ENCODE data around the gene GNAQ. TPM values are rescaled to one million over a fixed set of nuclear protein-coding genes. Genes with fewer than 3 reads are reported as not detected.
A peak's percentile ranks its signal among the peaks of the same experiment; 100 is the strongest.

Gene GNAQ
- total RNA-seq, 1 donor from 2014 or later, result 16.2 TPM

- Histone ChIP-seq H3K27me3 (ENCODE audit: control insufficient read depth in 3 of 3, insufficient read depth in 3 of 3, low read length in 3 of 3) (no peaks in the 10 kb centered on the region), H3K9ac (ENCODE audit: low read depth in 1 of 3, low read length in 3 of 3) (no peak overlapping the region), H3K4me3 (ENCODE audit: low read length in 3 of 3) (no peak overlapping the region), H3K27ac (ENCODE audit: low read depth, low read length) (no peak overlapping the region), H3K36me3 (ENCODE audit: control insufficient read depth in 3 of 3, insufficient read depth in 3 of 3, low read length in 3 of 3) (no peaks in the 10 kb centered on the region), H3K9me3 (ENCODE audit: control insufficient read depth in 3 of 3, low read length in 3 of 3) (no peaks in the 10 kb centered on the region), H3K4me1 (ENCODE audit: control insufficient read depth in 3 of 3, insufficient read depth in 3 of 3, low read length in 3 of 3) (no peaks in the 10 kb centered on the region)
Observed at GRCh38 chr9:78049484-78049883, 17.9 kb upstream of the GNAQ start.

DNA sequence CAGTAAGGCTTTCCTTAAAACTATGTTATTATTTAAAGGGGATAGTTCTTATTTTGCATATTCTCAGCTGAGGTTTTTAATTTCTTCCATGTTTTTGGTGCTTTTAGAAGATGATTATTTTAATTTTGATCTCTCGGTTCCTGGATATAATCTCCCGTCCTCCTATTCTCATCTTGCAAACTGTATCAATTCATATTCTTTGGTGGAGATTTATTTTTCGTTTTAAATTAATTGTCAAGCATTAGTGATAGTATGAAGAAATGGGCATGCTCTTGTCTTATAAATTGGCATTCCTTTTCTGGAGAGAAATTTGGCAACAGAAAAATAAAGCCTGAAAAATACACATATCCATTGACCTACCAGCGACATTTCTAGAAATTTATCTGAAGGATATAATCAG is 15.5 kb upstream of the GNAQ start:
- H3K27ac ChIP-seq (ENCODE audit: low read depth, low read length), result no peak overlapping the region
- H3K4me3 ChIP-seq (ENCODE audit: low read length in 3 of 3), result no peak overlapping the region
- H3K27me3 ChIP-seq (ENCODE audit: control insufficient read depth in 3 of 3, insufficient read depth in 3 of 3, low read length in 3 of 3), result peaks cover 0 to 3% (median 0%) of the 10 kb centered on the region in 3 donors
- H3K4me1 ChIP-seq (ENCODE audit: control insufficient read depth in 3 of 3, insufficient read depth in 3 of 3, low read length in 3 of 3), result no peaks in the 10 kb centered on the region
- H3K9me3 ChIP-seq (ENCODE audit: control insufficient read depth in 3 of 3, low read length in 3 of 3), result no peaks in the 10 kb centered on the region
- H3K36me3 ChIP-seq (ENCODE audit: control insufficient read depth in 3 of 3, insufficient read depth in 3 of 3, low read length in 3 of 3), result no peaks in the 10 kb centered on the region
- H3K9ac ChIP-seq (ENCODE audit: low read depth in 1 of 3, low read length in 3 of 3), result no peak overlapping the region

GRCh38 chr9:78046112-78046511 is 14.5 kb upstream of the GNAQ start:
- Histone ChIP-seq H3K9me3 (ENCODE audit: control insufficient read depth in 3 of 3, low read length in 3 of 3) (no peaks in the 10 kb centered on the region), H3K4me3 (ENCODE audit: low read length in 3 of 3) (no peak overlapping the region), H3K27ac (ENCODE audit: low read depth, low read length) (no peak overlapping the region), H3K4me1 (ENCODE audit: control insufficient read depth in 3 of 3, insufficient read depth in 3 of 3, low read length in 3 of 3) (no peaks in the 10 kb centered on the region), H3K9ac (ENCODE audit: low read depth in 1 of 3, low read length in 3 of 3) (no peak overlapping the region), H3K27me3 (ENCODE audit: control insufficient read depth in 3 of 3, insufficient read depth in 3 of 3, low read length in 3 of 3) (peaks cover 0 to 3% (median 0%) of the 10 kb centered on the region in 3 donors), H3K36me3 (ENCODE audit: control insufficient read depth in 3 of 3, insufficient read depth in 3 of 3, low read length in 3 of 3) (no peaks in the 10 kb centered on the region)

- no peaks in the 10 kb centered on the region for H3K4me1 ChIP-seq (ENCODE audit: control insufficient read depth in 3 of 3, insufficient read depth in 3 of 3, low read length in 3 of 3)
- no peak overlapping the region for H3K4me3 ChIP-seq (ENCODE audit: low read length in 3 of 3)
- no peaks in the 10 kb centered on the region for H3K36me3 ChIP-seq (ENCODE audit: control insufficient read depth in 3 of 3, insufficient read depth in 3 of 3, low read length in 3 of 3)
- H3K27me3 ChIP-seq (ENCODE audit: control insufficient read depth in 3 of 3, insufficient read depth in 3 of 3, low read length in 3 of 3), result peaks cover 0 to 3% (median 0%) of the 10 kb centered on the region in 3 donors
- no peak overlapping the region for H3K27ac ChIP-seq (ENCODE audit: low read depth, low read length)
- no peak overlapping the region for H3K9ac ChIP-seq (ENCODE audit: low read depth in 1 of 3, low read length in 3 of 3)
- no peaks in the 10 kb centered on the region for H3K9me3 ChIP-seq (ENCODE audit: control insufficient read depth in 3 of 3, low read length in 3 of 3)
Observed at GRCh38 chr9:78044886-78045285, 13.3 kb upstream of the GNAQ start.

DNA sequence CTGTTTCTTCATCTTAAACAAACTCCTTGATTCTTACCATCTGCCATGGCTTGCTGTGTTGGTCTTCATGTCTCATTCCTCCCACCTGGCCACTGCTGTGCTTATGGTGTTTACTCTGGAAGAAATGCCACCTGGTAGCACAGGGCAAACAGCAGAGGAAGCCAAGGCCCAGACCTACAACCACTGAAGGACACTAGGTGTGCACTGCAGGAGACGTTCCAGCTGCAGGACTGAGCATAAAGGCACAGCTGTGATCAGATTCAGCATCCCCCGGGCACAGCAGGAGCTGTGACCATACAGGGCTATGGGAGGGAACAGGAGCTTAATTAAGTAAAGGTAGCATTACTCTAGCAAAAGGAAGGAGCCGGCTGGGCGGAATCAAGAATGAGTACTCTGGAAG is 12.6 kb upstream of the GNAQ start:
- Histone ChIP-seq H3K36me3 (ENCODE audit: control insufficient read depth in 3 of 3, insufficient read depth in 3 of 3, low read length in 3 of 3) (no peaks in the 10 kb centered on the region), H3K9ac (ENCODE audit: low read depth in 1 of 3, low read length in 3 of 3) (no peak overlapping the region), H3K27me3 (ENCODE audit: control insufficient read depth in 3 of 3, insufficient read depth in 3 of 3, low read length in 3 of 3) (peaks cover 0 to 3% (median 0%) of the 10 kb centered on the region in 3 donors), H3K9me3 (ENCODE audit: control insufficient read depth in 3 of 3, low read length in 3 of 3) (no peaks in the 10 kb centered on the region), H3K4me3 (ENCODE audit: low read length in 3 of 3) (no peak overlapping the region), H3K27ac (ENCODE audit: low read depth, low read length) (no peak overlapping the region), H3K4me1 (ENCODE audit: control insufficient read depth in 3 of 3, insufficient read depth in 3 of 3, low read length in 3 of 3) (no peaks in the 10 kb centered on the region)

DNA sequence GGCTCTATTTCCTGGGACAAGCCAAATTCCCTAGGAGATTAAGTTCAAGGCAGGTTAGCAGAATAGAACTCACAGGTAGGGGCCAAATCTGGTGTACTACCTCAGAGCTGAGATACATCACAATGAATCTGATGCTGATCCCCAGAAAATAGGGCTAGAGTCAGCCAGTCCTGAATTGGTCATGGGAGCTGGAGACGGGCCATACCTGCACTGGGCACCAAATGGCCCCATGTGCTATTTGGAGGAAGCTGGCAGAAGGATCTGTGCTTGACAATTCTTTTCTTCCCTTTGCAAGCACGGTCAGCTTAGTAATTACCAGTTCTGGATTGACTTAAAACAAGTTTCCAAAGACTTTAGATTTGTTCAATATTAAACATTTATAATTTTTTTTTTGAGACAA is 10.4 kb upstream of the GNAQ start:
- Histone ChIP-seq H3K9ac (ENCODE audit: low read depth in 1 of 3, low read length in 3 of 3) (no peak overlapping the region), H3K36me3 (ENCODE audit: control insufficient read depth in 3 of 3, insufficient read depth in 3 of 3, low read length in 3 of 3) (no peaks in the 10 kb centered on the region), H3K9me3 (ENCODE audit: control insufficient read depth in 3 of 3, low read length in 3 of 3) (no peaks in the 10 kb centered on the region), H3K27me3 (ENCODE audit: control insufficient read depth in 3 of 3, insufficient read depth in 3 of 3, low read length in 3 of 3) (peaks cover 0 to 3% (median 0%) of the 10 kb centered on the region in 3 donors), H3K27ac (ENCODE audit: low read depth, low read length) (no peak overlapping the region), H3K4me3 (ENCODE audit: low read length in 3 of 3) (no peak overlapping the region), H3K4me1 (ENCODE audit: control insufficient read depth in 3 of 3, insufficient read depth in 3 of 3, low read length in 3 of 3) (no peaks in the 10 kb centered on the region)

DNA sequence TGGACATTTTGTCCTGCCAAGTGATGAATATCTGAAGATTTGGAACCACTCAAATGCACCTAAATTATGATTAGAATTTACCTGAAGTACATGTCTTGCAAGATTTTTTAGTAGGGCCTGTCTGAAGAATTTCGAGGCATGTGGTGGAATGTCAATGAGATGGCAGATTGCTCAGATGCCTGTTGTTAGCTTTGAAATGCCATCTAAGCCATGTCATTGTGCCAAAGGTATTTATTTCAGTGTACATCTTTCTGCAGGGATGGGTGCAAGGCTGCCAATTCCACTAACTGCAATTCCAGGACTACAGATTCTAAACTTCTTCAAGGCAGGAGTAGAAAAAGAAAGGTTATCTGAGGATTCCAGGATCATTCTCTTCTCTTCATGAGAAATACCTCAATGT is 9.1 kb upstream of the GNAQ start:
- Histone ChIP-seq H3K4me3 (ENCODE audit: low read length in 3 of 3) (no peak overlapping the region), H3K4me1 (ENCODE audit: control insufficient read depth in 3 of 3, insufficient read depth in 3 of 3, low read length in 3 of 3) (no peaks in the 10 kb centered on the region), H3K27ac (ENCODE audit: low read depth, low read length) (no peak overlapping the region), H3K36me3 (ENCODE audit: control insufficient read depth in 3 of 3, insufficient read depth in 3 of 3, low read length in 3 of 3) (no peaks in the 10 kb centered on the region), H3K27me3 (ENCODE audit: control insufficient read depth in 3 of 3, insufficient read depth in 3 of 3, low read length in 3 of 3) (peaks cover 0 to 3% (median 0%) of the 10 kb centered on the region in 3 donors), H3K9ac (ENCODE audit: low read depth in 1 of 3, low read length in 3 of 3) (no peak overlapping the region), H3K9me3 (ENCODE audit: control insufficient read depth in 3 of 3, low read length in 3 of 3) (no peaks in the 10 kb centered on the region)

DNA sequence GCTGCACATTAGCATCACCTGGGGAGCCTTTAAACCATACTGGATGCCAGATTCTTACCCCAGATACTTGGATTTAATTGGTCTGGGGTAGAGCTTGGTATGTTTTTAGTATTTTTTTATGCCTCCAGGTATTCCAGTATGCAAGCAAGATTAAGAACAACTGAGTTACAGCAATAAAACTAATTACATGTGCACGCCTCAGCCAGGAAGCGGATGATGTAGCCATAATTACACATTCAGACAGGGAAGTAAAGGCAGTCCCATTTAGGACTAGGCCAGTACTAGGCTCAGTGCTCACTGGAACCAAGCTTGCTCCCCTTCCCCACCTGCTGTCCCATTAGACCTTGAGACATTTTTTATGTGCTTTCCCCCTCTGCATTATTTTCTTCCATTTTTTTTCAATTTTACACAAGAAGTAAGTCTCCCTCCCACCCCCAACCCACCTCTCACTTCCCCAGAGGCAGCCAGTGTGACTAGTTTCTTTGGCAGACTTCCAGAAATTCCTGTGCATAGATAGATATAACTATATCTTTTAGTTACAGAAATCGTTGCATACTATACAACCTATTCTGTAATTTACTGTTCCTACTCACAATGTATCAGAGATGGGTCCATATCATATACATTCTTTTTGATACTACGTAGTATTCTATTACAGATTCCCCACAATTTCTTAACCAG is 7.1 kb upstream of the GNAQ start:
- no peaks in the 10 kb centered on the region for H3K27me3 ChIP-seq (ENCODE audit: control insufficient read depth in 3 of 3, insufficient read depth in 3 of 3, low read length in 3 of 3)
- H3K4me3 ChIP-seq (ENCODE audit: low read length in 3 of 3), result no peak overlapping the region
- H3K9me3 ChIP-seq (ENCODE audit: control insufficient read depth in 3 of 3, low read length in 3 of 3), result no peaks in the 10 kb centered on the region
- no peak overlapping the region for H3K9ac ChIP-seq (ENCODE audit: low read depth in 1 of 3, low read length in 3 of 3)
- no peaks in the 10 kb centered on the region for H3K36me3 ChIP-seq (ENCODE audit: control insufficient read depth in 3 of 3, insufficient read depth in 3 of 3, low read length in 3 of 3)
- no peak overlapping the region for H3K27ac ChIP-seq (ENCODE audit: low read depth, low read length)
- H3K4me1 ChIP-seq (ENCODE audit: control insufficient read depth in 3 of 3, insufficient read depth in 3 of 3, low read length in 3 of 3), result peaks cover 0 to 6% (median 0%) of the 10 kb centered on the region in 3 donors

DNA sequence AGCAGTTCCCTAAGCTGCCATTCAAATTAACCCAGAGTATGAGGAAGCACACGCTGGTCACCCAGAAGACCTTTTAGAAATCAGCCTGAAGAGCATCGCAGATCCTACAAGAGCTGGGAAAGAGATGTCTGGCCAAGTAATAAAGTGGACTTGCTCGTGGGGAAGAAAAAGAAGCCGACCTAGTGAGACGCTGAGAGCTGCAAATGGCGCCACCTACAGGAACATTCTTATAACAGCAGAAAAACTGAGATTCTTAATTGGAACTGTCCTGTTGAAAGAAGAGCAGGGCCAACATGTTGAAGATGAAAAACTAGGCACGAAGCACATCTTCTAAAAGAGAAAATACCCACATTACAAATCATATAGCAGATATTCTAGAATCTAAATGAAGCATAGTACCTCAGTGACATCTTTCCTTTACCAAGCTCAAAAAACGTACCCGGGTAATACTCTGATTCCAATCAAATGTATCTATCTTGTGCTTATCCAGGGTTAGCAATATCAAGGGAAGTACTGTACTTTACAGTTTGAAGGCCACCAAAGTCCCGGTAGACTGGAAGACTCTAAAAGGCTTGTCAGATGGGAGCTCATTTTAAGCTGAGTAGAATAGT is 3.9 kb upstream of the GNAQ start:
- no peak overlapping the region for H3K9ac ChIP-seq (ENCODE audit: low read depth in 1 of 3, low read length in 3 of 3)
- H3K36me3 ChIP-seq (ENCODE audit: control insufficient read depth in 3 of 3, insufficient read depth in 3 of 3, low read length in 3 of 3), result no peaks in the 10 kb centered on the region
- peaks cover 0 to 11% (median under 1%) of the 10 kb centered on the region in 3 donors for H3K4me1 ChIP-seq (ENCODE audit: control insufficient read depth in 3 of 3, insufficient read depth in 3 of 3, low read length in 3 of 3)
- no peak overlapping the region for H3K27ac ChIP-seq (ENCODE audit: low read depth, low read length)
- no peaks in the 10 kb centered on the region for H3K9me3 ChIP-seq (ENCODE audit: control insufficient read depth in 3 of 3, low read length in 3 of 3)
- peak overlapping the region in 2 of 3 donors; percentile 22 to 52 for H3K4me3 ChIP-seq (ENCODE audit: low read length in 3 of 3)
- H3K27me3 ChIP-seq (ENCODE audit: control insufficient read depth in 3 of 3, insufficient read depth in 3 of 3, low read length in 3 of 3), result no peaks in the 10 kb centered on the region

DNA sequence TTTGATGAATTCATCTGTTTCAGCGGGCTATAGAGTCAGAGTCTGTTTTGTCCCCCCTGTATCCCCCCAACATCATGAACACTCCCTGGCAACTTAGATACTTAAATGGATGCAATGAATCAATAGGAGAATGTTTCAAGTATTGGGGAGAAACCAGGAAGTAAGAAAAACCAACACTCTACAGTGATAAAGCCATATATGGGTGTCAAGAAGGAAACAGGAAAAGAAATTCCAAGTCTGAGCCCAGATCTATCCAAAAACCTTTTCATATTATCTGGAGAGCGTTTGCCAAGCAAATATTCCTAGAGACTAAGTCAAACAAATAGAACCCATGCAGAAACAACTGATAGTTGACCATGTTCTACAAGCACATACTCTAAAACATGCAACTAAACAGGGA is 2.3 kb upstream of the GNAQ start:
- Histone ChIP-seq H3K9me3 (ENCODE audit: control insufficient read depth in 3 of 3, low read length in 3 of 3) (no peaks in the 10 kb centered on the region), H3K4me1 (ENCODE audit: control insufficient read depth in 3 of 3, insufficient read depth in 3 of 3, low read length in 3 of 3) (peaks cover 3 to 20% (median 12%) of the 10 kb centered on the region in 3 donors), H3K27me3 (ENCODE audit: control insufficient read depth in 3 of 3, insufficient read depth in 3 of 3, low read length in 3 of 3) (no peaks in the 10 kb centered on the region), H3K27ac (ENCODE audit: low read depth, low read length) (no peak overlapping the region), H3K36me3 (ENCODE audit: control insufficient read depth in 3 of 3, insufficient read depth in 3 of 3, low read length in 3 of 3) (no peaks in the 10 kb centered on the region), H3K4me3 (ENCODE audit: low read length in 3 of 3) (no peak overlapping the region), H3K9ac (ENCODE audit: low read depth in 1 of 3, low read length in 3 of 3) (no peak overlapping the region)
